ENCODE data around the gene FHIT. TPM values are rescaled to one million over a fixed set of nuclear protein-coding genes. Genes with fewer than 3 reads are reported as not detected.

The FHIT gene
- total RNA-seq, 4 donors from 2014 or later: 7.5 to 20.1 (median 13.5) TPM

GRCh38 chr3:60268123-60268522 is 983.1 kb downstream of the FHIT start:
- Histone ChIP-seq H3K27ac (no peak overlapping the region), H3K27me3 (no peaks in the 10 kb centered on the region), H3K4me3 (no peak overlapping the region), H3K4me1 (no peaks in the 10 kb centered on the region), H3K36me3 (no peaks in the 10 kb centered on the region), H3K9me3 (no peaks in the 10 kb centered on the region)
- DNase-seq: no peak
- intact Hi-C loops (cut with DNase I; ENCODE audit: low total_unique reads) (no loop called here), in situ Hi-C loops (cut with MboI; ENCODE audit: low pct_ligation_motif_present in 1 of 4, low pct_unique_long_range_greater_than_20kb in 1 of 4, low sequenced_read_pairs in 3 of 4) (no loop called here)
- TF ChIP-seq POLR2AphosphoS5 (IDR thresholded peaks at IDR 0.05): no peak
- WGBS, 2 donors (ENCODE audit: low coverage in 1 of 2): 37 to 38% methylated on average over 2 of the region's 2 CpGs

- Histone ChIP-seq H3K27me3 (no peaks in the 10 kb centered on the region), H3K9me3 (no peaks in the 10 kb centered on the region), H3K4me3 (no peak overlapping the region), H3K36me3 (no peaks in the 10 kb centered on the region), H3K27ac (no peak overlapping the region), H3K4me1 (no peaks in the 10 kb centered on the region)
- 85 to 100% methylated on average over 2 of the region's 2 CpGs for WGBS, 2 donors (ENCODE audit: low coverage in 1 of 2)
- in situ Hi-C loops (cut with MboI; ENCODE audit: low pct_ligation_motif_present in 1 of 4, low pct_unique_long_range_greater_than_20kb in 1 of 4, low sequenced_read_pairs in 3 of 4): no loop called here
- DNase-seq: no peak
- intact Hi-C loops (cut with DNase I; ENCODE audit: low total_unique reads): no loop called here
- TF ChIP-seq CTCF (IDR thresholded peaks at IDR 0.05) (no peak), POLR2AphosphoS5 (IDR thresholded peaks at IDR 0.05) (no peak), EP300 (IDR thresholded peaks at IDR 0.05; ENCODE audit: low read depth) (no peak), POLR2A (IDR thresholded peaks at IDR 0.05) (no peak)
Measured at GRCh38 chr3:60266444-60266843, 984.8 kb downstream of the FHIT start.

GRCh38 chr3:60263191-60263590 is 988.1 kb downstream of the FHIT start:
- no peak for TF ChIP-seq POLR2A (IDR thresholded peaks at IDR 0.05)
- TF ChIP-seq EP300 (IDR thresholded peaks at IDR 0.05; ENCODE audit: low read depth): no peak
- no peak for TF ChIP-seq CTCF (IDR thresholded peaks at IDR 0.05)
- TF ChIP-seq POLR2AphosphoS5 (IDR thresholded peaks at IDR 0.05): no peak
- DNase-seq: no peak
- Histone ChIP-seq H3K27ac (no peak overlapping the region), H3K9me3 (no peaks in the 10 kb centered on the region), H3K4me3 (no peak overlapping the region), H3K36me3 (no peaks in the 10 kb centered on the region), H3K4me1 (no peaks in the 10 kb centered on the region), H3K27me3 (no peaks in the 10 kb centered on the region)
- in situ Hi-C loops (cut with MboI; ENCODE audit: low pct_ligation_motif_present in 1 of 4, low pct_unique_long_range_greater_than_20kb in 1 of 4, low sequenced_read_pairs in 3 of 4) (no loop called here), intact Hi-C loops (cut with DNase I; ENCODE audit: low total_unique reads) (no loop called here)

GRCh38 chr3:60262546-60262945 is 988.7 kb downstream of the FHIT start:
- no peaks in the 10 kb centered on the region for H3K27me3 ChIP-seq
- no peaks in the 10 kb centered on the region for H3K36me3 ChIP-seq
- in situ Hi-C loops (cut with MboI; ENCODE audit: low pct_ligation_motif_present in 1 of 4, low pct_unique_long_range_greater_than_20kb in 1 of 4, low sequenced_read_pairs in 3 of 4): no loop called here
- no peak for DNase-seq
- WGBS, 2 donors (ENCODE audit: low coverage in 1 of 2): 46 to 70% methylated on average over 2 of the region's 2 CpGs
- H3K9me3 ChIP-seq: no peaks in the 10 kb centered on the region
- no peaks in the 10 kb centered on the region for H3K4me1 ChIP-seq
- TF ChIP-seq POLR2A (IDR thresholded peaks at IDR 0.05): no peak
- TF ChIP-seq EP300 (IDR thresholded peaks at IDR 0.05; ENCODE audit: low read depth): no peak
- no peak for TF ChIP-seq POLR2AphosphoS5 (IDR thresholded peaks at IDR 0.05)
- TF ChIP-seq CTCF (IDR thresholded peaks at IDR 0.05): no peak
- no peak overlapping the region for H3K27ac ChIP-seq
- no peak overlapping the region for H3K4me3 ChIP-seq
- intact Hi-C loops (cut with DNase I; ENCODE audit: low total_unique reads): no loop called here

GRCh38 chr3:60260546-60260945 is 990.7 kb downstream of the FHIT start:
- intact Hi-C loops (cut with DNase I; ENCODE audit: low total_unique reads) (no loop called here), in situ Hi-C loops (cut with MboI; ENCODE audit: low pct_ligation_motif_present in 1 of 4, low pct_unique_long_range_greater_than_20kb in 1 of 4, low sequenced_read_pairs in 3 of 4) (no loop called here)
- no peaks in the 10 kb centered on the region for H3K9me3 ChIP-seq
- H3K36me3 ChIP-seq: no peaks in the 10 kb centered on the region
- H3K4me1 ChIP-seq: no peaks in the 10 kb centered on the region
- H3K27ac ChIP-seq: no peak overlapping the region
- no peaks in the 10 kb centered on the region for H3K27me3 ChIP-seq
- no peak overlapping the region for H3K4me3 ChIP-seq
- 40 to 55% methylated on average over 2 to 5 of the region's 5 CpGs for WGBS, 2 donors (ENCODE audit: low coverage in 1 of 2)
- TF ChIP-seq EP300 (IDR thresholded peaks at IDR 0.05; ENCODE audit: low read depth) (no peak), POLR2A (IDR thresholded peaks at IDR 0.05) (no peak), POLR2AphosphoS5 (IDR thresholded peaks at IDR 0.05) (no peak), CTCF (IDR thresholded peaks at IDR 0.05) (no peak)
- DNase-seq: no peak

Data from transverse colon (tissue), 4 donors.